GM18951 (cell line): ENCODE data around the gene PPFIBP2.

Experiments
- POLR2A ChIP-seq: IDR thresholded peaks from 4 replicates; pipeline ENCODE4 v1.6.1; 2011; ENCODE audit warnings: mild to moderate bottlenecking; ENCODE audit not compliant: insufficient read length, insufficient read depth; ENCODE audit errors: extremely low read depth
- in situ Hi-C: fragments of 300-500 bp; cut with MboI; formaldehyde crosslinking; loops from one replicate; pipeline ENCODE4 v1.12.0; 2022; ENCODE audit warnings: low sequenced_read_pairs, mixed read lengths, inconsistent platforms; ENCODE audit not compliant: unreplicated experiment

PPFIBP2 gene

GRCh38 chr11:7524462-7525235 is 10.8 kb downstream of the PPFIBP2 start:
- in situ Hi-C loops, result no loop called here

DNA sequence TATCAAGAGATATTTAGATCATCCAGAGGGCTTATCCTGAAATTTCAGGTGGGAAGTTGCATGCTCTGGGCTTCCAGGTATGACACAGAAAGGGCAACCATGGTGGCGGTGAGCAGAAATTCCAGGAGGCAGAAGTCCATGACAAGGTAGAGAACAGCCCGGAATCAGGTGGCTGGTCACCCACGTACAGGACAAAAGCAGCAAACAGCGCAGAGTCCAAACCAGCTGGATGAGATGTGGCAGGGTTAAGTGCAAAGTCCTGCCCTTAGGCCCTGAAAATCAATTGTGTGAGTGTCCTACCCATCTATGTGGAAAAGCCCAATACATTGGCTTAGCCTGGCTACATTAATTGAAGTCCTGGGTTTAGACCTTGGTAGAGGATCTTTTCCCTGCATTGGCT is 11.6 kb downstream of the PPFIBP2 start:
- in situ Hi-C loops, result no loop called here
- no peak for TF ChIP-seq POLR2A

More at GRCh38 chr11:7524462-7525235, 10.8 kb downstream of the PPFIBP2 start:
- TF ChIP-seq POLR2A, result no peak

DNA sequence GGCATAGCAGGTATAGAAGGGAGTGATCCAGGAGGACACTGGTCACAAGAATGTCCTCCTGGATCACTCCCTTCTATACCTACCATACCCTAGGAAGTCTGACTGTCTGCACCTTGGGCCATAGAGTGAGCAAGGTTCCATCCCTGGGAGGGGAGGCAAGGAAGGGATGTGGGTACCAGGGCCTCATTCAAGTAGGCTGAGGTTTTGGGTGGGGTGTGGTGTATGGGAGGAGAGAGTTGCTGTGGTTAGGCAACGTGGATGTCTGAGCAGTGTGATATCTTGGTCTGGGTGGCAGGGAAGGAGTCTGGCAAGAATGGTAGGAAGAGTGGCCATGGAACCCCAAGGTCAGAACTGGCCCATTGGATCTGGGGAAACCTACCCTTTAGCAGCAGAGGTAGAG is 13.2 kb downstream of the PPFIBP2 start:
- in situ Hi-C loops, result no loop called here

GRCh38 chr11:7528514-7529049 is 14.8 kb downstream of the PPFIBP2 start:
- no peak for TF ChIP-seq POLR2A

More for the DNA sequence above, 13.2 kb downstream of the PPFIBP2 start:
- TF ChIP-seq POLR2A, result no peak

DNA sequence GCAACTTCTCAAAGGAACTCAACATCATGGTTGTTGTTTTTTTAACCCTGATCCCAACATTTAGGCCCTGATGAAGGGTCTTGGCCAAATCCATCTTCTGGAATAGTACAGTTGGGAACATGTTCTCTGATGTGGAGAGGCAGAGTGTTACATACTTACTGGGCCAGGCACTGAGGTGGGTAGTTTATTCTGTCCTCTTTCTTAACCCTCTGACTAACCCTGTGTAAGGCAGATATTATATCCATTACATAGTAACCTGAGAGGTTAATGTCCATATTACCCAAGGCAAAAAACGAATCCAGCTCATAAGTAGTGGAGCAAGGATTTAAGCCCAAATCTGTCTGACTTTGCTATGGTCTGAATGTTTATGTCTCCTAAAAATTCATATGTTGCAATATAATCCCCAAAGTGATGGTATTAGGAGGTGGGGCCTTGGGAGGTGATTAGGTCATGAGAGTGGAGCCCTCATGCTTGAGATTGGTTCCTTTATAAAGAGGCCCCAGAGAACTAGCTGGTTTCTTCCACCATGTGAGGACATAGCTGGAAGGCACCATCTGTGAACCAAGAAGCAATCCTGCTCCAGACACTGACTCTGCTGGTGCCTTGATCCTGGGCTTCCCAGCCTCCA is 16.3 kb downstream of the PPFIBP2 start:
- TF ChIP-seq POLR2A, result no peak
- in situ Hi-C loops, result no loop called here

More at GRCh38 chr11:7528514-7529049, 14.8 kb downstream of the PPFIBP2 start:
- in situ Hi-C loops, result no loop called here

- in situ Hi-C loops, result no loop called here
- TF ChIP-seq POLR2A, result no peak
These were observed 17.2 kb downstream of the PPFIBP2 start for GRCh38 chr11:7531011-7531410.

DNA sequence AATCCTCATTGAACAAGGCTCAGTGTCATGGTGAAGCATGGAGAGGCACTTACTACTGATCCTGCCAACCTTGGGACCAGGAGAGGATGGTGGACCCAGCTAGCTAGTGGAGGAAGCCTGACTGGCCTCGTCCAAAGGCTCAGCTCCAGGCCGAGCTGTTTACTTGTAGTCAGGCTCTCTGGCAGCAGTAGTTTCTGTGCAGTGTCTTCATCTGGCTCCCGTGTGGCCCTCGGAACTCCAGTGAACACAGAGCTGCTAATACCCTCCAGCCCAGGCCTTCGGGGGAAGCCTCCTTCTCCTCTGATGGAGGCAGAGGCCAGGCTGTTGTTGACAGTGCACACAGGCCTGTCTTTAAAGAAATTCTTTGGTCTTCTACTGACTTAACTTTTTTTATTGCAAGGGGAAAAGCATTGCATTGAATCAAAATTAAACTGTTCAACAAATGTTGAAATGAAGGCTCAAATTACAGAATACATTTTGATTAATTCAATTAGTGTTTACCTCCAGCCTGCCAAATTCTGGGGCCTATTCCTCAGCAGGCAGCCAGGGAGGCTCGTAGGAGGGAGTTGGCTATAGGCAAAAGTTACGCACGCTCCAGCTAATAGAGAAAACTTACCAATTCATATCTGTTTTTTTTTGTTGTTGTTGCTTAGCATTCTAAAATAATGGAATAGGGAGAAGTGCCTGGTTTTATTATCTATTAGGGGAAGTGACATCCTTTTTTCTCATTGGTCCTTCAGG is 18.8 kb downstream of the PPFIBP2 start:
- in situ Hi-C loops, result no loop called here
- no peak for TF ChIP-seq POLR2A

DNA sequence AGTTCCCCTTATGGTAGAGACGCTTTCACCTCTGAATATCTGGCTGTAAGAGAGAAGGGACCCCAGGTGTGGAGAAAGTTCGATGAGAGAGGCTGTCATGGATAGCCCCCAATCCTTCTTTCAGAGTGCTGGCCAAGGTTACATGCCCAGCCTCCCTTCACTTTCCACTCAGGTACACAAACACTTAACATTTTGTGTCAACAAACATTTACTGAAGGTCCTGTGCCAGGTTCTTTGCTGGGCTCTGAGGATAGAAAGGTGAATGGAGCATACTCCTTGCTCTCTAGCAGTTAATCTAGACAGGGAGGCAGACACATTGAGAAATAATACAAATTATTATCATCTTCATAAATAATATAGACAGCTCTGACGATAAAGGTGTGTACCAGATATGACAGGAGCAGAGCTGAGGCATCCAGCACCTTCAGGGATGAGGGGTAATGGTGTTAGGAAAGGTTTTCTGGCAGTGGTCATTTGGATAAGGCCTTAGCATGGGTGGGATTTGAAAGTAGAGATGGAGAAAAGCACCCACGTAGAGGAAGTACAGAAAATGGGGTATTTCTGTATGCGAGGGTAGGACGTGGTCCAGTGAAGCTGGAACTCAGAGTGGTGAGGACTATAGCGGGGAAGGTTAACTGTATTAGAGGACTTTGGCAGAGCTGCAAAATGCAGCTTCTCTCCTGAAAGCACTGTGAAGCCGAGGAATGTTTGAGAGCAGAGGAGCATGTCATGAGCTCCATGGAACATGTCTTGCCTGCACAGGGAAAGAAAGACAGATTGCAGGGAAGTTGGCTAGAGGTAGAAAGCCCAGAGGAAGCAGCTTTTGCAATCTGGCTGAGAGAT is 19.6 kb downstream of the PPFIBP2 start:
- in situ Hi-C loops, result no loop called here
- no peak for TF ChIP-seq POLR2A

- no peak for TF ChIP-seq POLR2A
These were observed 20.2 kb downstream of the PPFIBP2 start for GRCh38 chr11:7534042-7534378.

GRCh38 chr11:7536100-7536499 is 22.3 kb downstream of the PPFIBP2 start:
- TF ChIP-seq POLR2A, result no peak
- in situ Hi-C loops, result no loop called here

More at GRCh38 chr11:7534042-7534378, 20.2 kb downstream of the PPFIBP2 start:
- in situ Hi-C loops, result no loop called here

DNA sequence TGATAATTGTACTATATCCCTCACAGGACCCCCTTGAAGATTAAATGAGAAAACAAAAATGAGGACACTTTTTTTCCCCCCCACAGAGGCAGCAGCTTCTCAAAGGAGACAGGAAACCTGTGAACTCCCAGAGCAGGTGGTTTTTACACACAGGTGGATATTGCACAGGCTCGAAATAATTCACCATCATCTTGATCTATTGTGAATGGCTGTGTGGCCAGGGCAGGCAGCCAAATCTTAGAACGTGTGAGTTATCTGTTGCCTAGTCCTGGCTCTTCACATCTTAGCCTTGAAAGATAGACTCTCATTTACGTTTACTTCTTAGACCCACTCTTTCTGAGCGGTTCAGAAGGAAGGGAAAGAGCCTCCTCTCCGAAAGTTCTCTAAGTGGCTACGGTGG is 23.5 kb downstream of the PPFIBP2 start:
- no peak for TF ChIP-seq POLR2A

DNA sequence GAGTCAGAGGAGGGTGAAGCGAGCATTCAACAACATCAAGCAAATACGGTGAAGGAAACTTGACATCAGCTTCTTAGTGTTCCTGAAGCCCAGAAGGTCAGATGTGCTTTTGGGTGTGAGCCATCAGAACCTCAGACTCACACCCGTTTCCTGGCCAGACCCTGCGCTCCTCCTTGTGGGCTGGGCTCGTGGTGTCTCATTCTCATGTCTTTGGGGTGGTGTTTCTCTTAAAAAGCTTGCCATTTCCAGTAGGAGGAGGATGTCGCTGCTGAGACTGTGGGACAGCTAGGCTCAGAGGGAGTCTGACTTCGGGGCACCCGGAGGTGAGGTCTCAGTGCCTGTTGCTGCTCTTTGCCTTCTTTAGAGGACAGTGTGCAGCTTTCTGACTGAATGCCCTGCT is 24.2 kb downstream of the PPFIBP2 start:
- TF ChIP-seq POLR2A, result no peak
- in situ Hi-C loops, result no loop called here

More for the DNA sequence above, 23.5 kb downstream of the PPFIBP2 start:
- in situ Hi-C loops, result no loop called here

- TF ChIP-seq POLR2A, result no peak
- in situ Hi-C loops, result no loop called here
These were observed 25.0 kb downstream of the PPFIBP2 start for GRCh38 chr11:7538466-7539454.
